ENCODE measurements around the gene TANK. TPM values are rescaled to one million over a fixed set of nuclear protein-coding genes. Genes with fewer than 3 reads are reported as not detected.

TANK gene
- 63.4 TPM for total RNA-seq

DNA sequence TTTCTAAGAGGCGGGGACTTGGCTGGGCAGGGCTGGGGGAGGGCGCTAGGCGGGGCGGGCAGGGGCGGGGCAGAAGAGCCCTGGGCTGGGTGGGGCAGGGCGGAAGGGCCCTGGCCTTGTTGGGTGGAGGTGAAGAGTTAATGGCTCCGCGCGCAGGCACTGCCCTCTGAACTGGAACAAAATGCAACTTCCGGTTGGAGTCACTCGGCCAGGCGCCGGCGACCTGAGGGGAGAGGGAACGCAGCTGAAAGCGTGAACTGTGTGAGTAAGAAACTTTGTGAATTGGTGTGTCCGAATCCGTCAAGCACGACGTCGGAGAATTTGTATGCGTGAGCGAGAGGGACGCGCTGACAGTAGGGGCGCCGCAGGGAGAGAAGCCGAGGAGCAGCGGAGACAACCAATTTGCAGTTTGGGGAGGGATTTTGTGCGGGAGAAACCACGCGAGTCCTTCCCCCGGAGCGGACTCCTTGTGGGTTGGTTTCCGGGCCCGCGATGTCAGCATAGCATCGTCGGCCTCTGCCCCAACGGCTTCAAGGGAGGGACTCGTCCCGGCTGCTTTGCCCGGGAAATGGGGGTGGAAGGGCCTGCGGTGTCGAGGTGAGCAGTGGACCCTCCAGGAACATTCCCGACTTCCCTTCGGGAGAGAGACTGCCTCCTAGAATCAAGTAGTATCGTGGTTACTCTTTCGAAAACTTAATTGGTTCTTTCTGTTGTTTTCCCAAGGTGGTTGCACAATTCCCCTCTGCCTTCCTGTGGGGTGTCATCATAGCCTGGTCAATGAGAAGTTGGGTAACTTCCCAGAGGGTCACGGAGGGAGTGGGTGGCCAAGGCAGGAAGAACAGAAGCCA lies at the start of gene TANK:
TSS of gene TANK (plus strand) at position 203 of the 848 bp plus-strand sequence. CDS start 19,235 bp downstream, outside the sequence.

Other genes with a start within 250 kb of the TANK start
- gene PSMD14, start 148.0 kb downstream of the TANK start, total RNA-seq, result 72.7 TPM